CD4-positive, alpha-beta memory T cell (primary cell): ENCODE results near the gene FGF19. TPM values are rescaled to one million over a fixed set of nuclear protein-coding genes. Genes with fewer than 3 reads are reported as not detected.

Experiments used
- CTCF ChIA-PET: fragments of 350-600 bp; sonication (Branson Sonifier 250); formaldehyde crosslinking; loops from one replicate; lab custom pipeline; 2021; ENCODE audit warnings: inconsistent platforms; ENCODE audit not compliant: partially characterized antibody; lab: Charles Lee
- POLR2A ChIA-PET: fragments of 350-600 bp; sonication (Branson Sonifier 250); formaldehyde crosslinking; loops from one replicate; lab custom pipeline; 2021; ENCODE audit not compliant: partially characterized antibody; lab: Charles Lee
- DNase-seq, 5 donors: peaks; one replicate each; pipeline versions ENCODE4 v3.0.0 to v3.0.0-alpha.2; 2020 to 2022; ENCODE audit warnings: mixed read lengths in 1 of 5
- H3K27ac ChIP-seq: one replicate; pipeline ENCODE4 v1.7.0; 2013; ENCODE audit warnings: low read depth, low read length
- H3K27me3 ChIP-seq: 2 replicates; pipeline ENCODE4 v1.7.0; 2013; ENCODE audit warnings: mild to moderate bottlenecking, low read length, moderate library complexity; ENCODE audit not compliant: insufficient read depth
- H3K36me3 ChIP-seq: 2 replicates; pipeline ENCODE4 v1.7.0; 2013; ENCODE audit warnings: mild to moderate bottlenecking, low read length, moderate library complexity; ENCODE audit not compliant: insufficient read depth
- H3K4me1 ChIP-seq: 2 replicates; pipeline ENCODE4 v1.7.0; 2013; ENCODE audit warnings: mild to moderate bottlenecking, low read length, moderate library complexity; ENCODE audit not compliant: insufficient read depth
- H3K4me3 ChIP-seq, 2 donors: one replicate each; pipeline ENCODE4 v1.7.0; 2013; ENCODE audit warnings: low read length in 2 of 2, mild to moderate bottlenecking in 1 of 2
- H3K9me3 ChIP-seq, 2 donors: one replicate each; pipeline ENCODE4 v1.7.0; 2013; ENCODE audit warnings: low read length in 2 of 2, control low read depth in 1 of 2; ENCODE audit not compliant: control insufficient read depth in 1 of 2
- H3K27ac Mint-ChIP-seq, 7 donors: one replicate each; pipeline ENCODE4 v1.8.0; 2020 to 2021; ENCODE audit warnings: mixed read lengths in 7 of 7, mild to moderate bottlenecking in 6 of 7, inconsistent platforms in 3 of 7, moderate library complexity in 3 of 7
- H3K27me3 Mint-ChIP-seq, 2 donors: one replicate each; pipeline ENCODE4 v1.8.0; 2020 to 2021; ENCODE audit warnings: mixed read lengths in 2 of 2
- H3K36me3 Mint-ChIP-seq, 2 donors: one replicate each; pipeline ENCODE4 v1.8.0; 2020 to 2021; ENCODE audit warnings: mixed read lengths in 2 of 2, inconsistent platforms in 1 of 2, mild to moderate bottlenecking in 1 of 2
- H3K4me1 Mint-ChIP-seq, 4 donors: one replicate each; pipeline ENCODE4 v1.8.0; 2020 to 2021; ENCODE audit warnings: mixed read lengths in 4 of 4, mild to moderate bottlenecking in 1 of 4
- H3K4me3 Mint-ChIP-seq, 8 donors: one replicate each; pipeline ENCODE4 v1.8.0; 2020 to 2021; ENCODE audit warnings: mixed read lengths in 8 of 8, mild to moderate bottlenecking in 7 of 8, moderate library complexity in 6 of 8, inconsistent platforms in 3 of 8
- H3K9me3 Mint-ChIP-seq, 8 donors: one replicate each; pipeline ENCODE4 v1.8.0; 2020 to 2021; ENCODE audit warnings: mixed read lengths in 8 of 8, mild to moderate bottlenecking in 5 of 8, inconsistent platforms in 3 of 8, moderate library complexity in 1 of 8
- intact Hi-C: fragments of 100-400 bp; cut with micrococcal nuclease; formaldehyde crosslinking; loops from one replicate; pipeline ENCODE4 v1.15.1; 2023
- polyA plus RNA-seq, 2 donors: library from polyadenylated mRNA; unstranded; fragments of 300-500 nt; fragmentation: Illumina TruSeq; gene quantifications; one replicate each; pipeline ENCODE4 v1.2.3, GENCODE V29; 2021
- total RNA-seq, 2 experiments: library from RNA; stranded (reverse); gene quantifications; one replicate each; pipeline ENCODE4 v1.2.3, GENCODE V29; 2021

FGF19 gene
- total and polyA plus RNA-seq, 4 experiments from 2014 or later, result not detected

DNA sequence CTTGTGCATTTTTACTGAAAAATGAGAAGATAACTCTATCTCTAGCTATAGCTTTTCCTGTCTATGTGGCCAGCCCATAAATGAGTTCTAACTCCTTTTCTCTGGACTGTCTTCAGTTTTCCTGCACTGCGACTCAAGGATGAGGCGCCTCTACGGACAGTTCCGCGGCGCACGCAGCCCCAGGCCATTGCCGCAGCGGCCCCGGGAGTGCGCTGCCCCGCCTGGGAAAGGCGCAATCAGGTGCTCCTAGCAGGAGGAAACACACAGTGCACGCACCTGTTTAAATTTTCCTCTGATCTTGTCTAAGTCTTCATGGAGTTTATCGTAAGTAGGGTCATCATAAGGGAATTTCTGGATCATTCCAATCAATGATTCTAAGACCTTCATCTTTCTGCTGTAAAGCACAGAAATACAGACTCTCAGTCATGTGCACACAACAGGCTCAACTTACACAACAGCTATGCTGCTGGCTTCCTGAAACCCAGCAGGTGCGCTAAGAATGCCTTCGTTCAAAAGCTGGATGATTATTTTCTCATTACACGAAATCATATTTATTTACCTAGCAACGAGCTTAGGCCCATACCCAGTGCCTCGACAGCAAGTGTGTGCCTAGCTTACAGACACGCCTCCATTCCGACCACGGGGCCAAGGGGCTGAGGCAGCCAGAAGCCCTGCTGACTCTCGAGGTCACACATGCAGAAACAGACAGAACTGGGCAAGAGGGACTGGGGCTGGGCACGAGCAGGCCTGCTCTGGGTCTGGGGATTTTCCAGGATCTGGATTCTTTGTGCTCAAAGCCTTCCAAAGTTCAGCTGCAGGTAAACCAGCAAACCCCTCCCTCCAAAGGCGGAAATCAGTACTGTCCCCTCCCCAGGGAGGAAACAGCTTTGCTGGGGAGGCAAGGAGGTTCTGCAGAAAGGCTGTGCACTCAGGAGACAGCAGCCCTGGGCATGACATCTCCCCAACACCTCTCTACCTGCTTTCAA lies 35.9 kb downstream of the FGF19 start:
- Mint-ChIP-seq H3K27me3 (no peaks in the 10 kb centered on the region), H3K27ac (no peak overlapping the region), H3K36me3 (peaks cover 33 to 62% of the 10 kb centered on the region in 2 donors), H3K4me1 (peaks cover 8 to 22% (median 15%) of the 10 kb centered on the region in 4 donors), H3K9me3 (no peaks in the 10 kb centered on the region), H3K4me3 (no peak overlapping the region)
- no peaks in the 10 kb centered on the region for H3K9me3 ChIP-seq
- CTCF ChIA-PET, result interaction anchor here (4.0 kb wide), 1 partner anchor 25 kb away, joined by 10 read pairs; no protein-coding TSS in a partner anchor
- peaks cover 38% of the 10 kb centered on the region for H3K36me3 ChIP-seq
- no peak overlapping the region for H3K27ac ChIP-seq
- H3K4me1 ChIP-seq, result peaks cover 18% of the 10 kb centered on the region
- H3K27me3 ChIP-seq, result no peaks in the 10 kb centered on the region
- DNase-seq, result no peak
- no peak overlapping the region for H3K4me3 ChIP-seq
- intact Hi-C loops, result no loop called here
- POLR2A ChIA-PET, result no interaction called here

DNA sequence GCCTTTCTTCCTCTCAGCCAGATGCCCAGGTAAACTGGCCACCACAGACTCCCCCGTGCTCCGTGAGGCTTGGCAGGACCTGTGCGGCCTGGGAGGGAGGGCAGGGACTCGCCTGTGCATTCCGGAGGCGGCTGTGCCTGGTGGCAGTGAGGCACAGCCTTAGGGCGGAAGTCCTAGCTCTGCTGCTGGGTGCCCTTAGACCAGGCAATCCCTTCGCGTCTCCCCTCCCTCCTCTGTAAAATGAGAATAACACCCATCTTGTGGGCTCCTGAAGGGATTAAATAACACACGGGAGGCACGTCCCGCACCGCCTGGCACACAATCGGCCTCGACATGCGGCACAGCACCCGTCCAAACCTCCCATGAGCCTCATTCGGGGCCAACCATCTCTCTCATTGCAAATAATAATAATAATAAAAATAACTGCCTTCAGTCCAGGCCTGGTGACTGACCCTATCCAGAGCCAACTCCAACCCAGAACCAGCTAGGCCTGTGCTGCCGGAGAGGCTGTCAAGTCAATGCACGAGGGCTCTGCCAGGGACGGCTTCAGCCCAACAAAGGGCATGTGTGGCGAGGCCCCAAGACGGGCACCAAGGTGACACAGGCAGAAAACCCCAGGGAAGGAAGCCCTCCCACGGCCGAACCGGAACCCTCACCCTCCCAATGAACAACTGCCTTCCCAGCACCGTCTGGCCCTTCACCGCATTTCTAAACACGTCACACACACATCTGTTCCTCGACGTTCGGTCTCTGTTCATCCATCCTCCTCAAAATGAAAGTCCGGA lies 36.9 kb downstream of the FGF19 start:
- no peak for DNase-seq
- H3K27me3 Mint-ChIP-seq, result no peaks in the 10 kb centered on the region
- Histone ChIP-seq H3K27me3 (no peaks in the 10 kb centered on the region), H3K9me3 (no peaks in the 10 kb centered on the region), H3K4me1 (peaks cover 9% of the 10 kb centered on the region), H3K36me3 (peaks cover 38% of the 10 kb centered on the region), H3K4me3 (no peak overlapping the region), H3K27ac (no peak overlapping the region)
- H3K4me1 Mint-ChIP-seq, result peaks cover 5 to 15% (median 8%) of the 10 kb centered on the region in 4 donors
- ChIA-PET POLR2A (no interaction called here), CTCF (no interaction called here)
- intact Hi-C loops, result no loop called here
- peaks cover 33 to 56% of the 10 kb centered on the region in 2 donors for H3K36me3 Mint-ChIP-seq
- H3K27ac Mint-ChIP-seq, result no peak overlapping the region
- no peaks in the 10 kb centered on the region for H3K9me3 Mint-ChIP-seq
- H3K4me3 Mint-ChIP-seq, result no peak overlapping the region

GRCh38 chr11:69666261-69666660 lies 37.6 kb downstream of the FGF19 start:
- H3K27ac ChIP-seq, result no peak overlapping the region
- ChIA-PET CTCF (no interaction called here), POLR2A (no interaction called here)
- no peak overlapping the region for H3K4me3 ChIP-seq
- no peak for DNase-seq
- intact Hi-C loops, result no loop called here
- no peaks in the 10 kb centered on the region for H3K27me3 ChIP-seq
- peaks cover 35% of the 10 kb centered on the region for H3K36me3 ChIP-seq
- H3K9me3 ChIP-seq, result no peaks in the 10 kb centered on the region
- peaks cover 2 to 14% (median 6%) of the 10 kb centered on the region in 4 donors for H3K4me1 Mint-ChIP-seq
- no peak overlapping the region for H3K27ac Mint-ChIP-seq
- H3K9me3 Mint-ChIP-seq, result no peaks in the 10 kb centered on the region
- no peaks in the 10 kb centered on the region for H3K27me3 Mint-ChIP-seq
- no peak overlapping the region for H3K4me3 Mint-ChIP-seq
- peaks cover 27 to 54% of the 10 kb centered on the region in 2 donors for H3K36me3 Mint-ChIP-seq
- H3K4me1 ChIP-seq, result peaks cover 8% of the 10 kb centered on the region

DNA sequence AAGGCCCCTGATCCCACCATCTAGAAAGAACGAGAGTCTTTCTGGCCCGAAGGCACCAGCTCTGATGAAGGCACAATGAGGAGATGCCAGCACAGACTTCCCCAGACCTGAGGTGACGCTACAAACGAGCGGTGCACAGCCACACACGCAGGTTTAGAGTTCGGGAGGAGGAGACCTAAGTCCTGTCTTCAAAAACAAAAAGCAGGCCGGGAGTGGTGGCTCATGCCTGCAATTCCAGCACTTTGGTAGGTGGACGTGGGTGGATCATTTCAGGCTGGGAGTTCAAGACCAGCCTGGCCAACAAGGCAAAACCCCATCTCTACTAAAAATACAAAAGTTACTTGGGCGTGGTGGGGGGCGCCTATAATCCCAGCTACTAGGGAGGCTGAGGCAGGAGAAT lies 38.2 kb downstream of the FGF19 start:
- no peaks in the 10 kb centered on the region for H3K27me3 Mint-ChIP-seq

GRCh38 chr11:69664901-69665300 lies 38.9 kb downstream of the FGF19 start:
- CTCF ChIA-PET, result interaction anchor here (0.6 kb wide), 1 partner anchor 378 kb away, joined by 3 read pairs; no protein-coding TSS in a partner anchor
- H3K36me3 Mint-ChIP-seq, result peaks cover 26 to 48% of the 10 kb centered on the region in 2 donors
- Histone ChIP-seq H3K27me3 (no peaks in the 10 kb centered on the region), H3K4me1 (peaks cover under 1% of the 10 kb centered on the region), H3K9me3 (no peaks in the 10 kb centered on the region), H3K4me3 (no peak overlapping the region), H3K36me3 (peaks cover 26% of the 10 kb centered on the region), H3K27ac (no peak overlapping the region)
- no peaks in the 10 kb centered on the region for H3K9me3 Mint-ChIP-seq
- no peaks in the 10 kb centered on the region for H3K27me3 Mint-ChIP-seq
- POLR2A ChIA-PET, result no interaction called here
- H3K4me3 Mint-ChIP-seq, result no peak overlapping the region
- H3K4me1 Mint-ChIP-seq, result peaks cover 0 to 7% (median under 1%) of the 10 kb centered on the region in 4 donors
- no peak for DNase-seq
- intact Hi-C loops, result no loop called here
- no peak overlapping the region for H3K27ac Mint-ChIP-seq

More for the DNA sequence above, 38.2 kb downstream of the FGF19 start:
- H3K4me3 Mint-ChIP-seq, result no peak overlapping the region
- H3K36me3 Mint-ChIP-seq, result peaks cover 26 to 53% of the 10 kb centered on the region in 2 donors
- no peak overlapping the region for H3K4me3 ChIP-seq
- ChIA-PET POLR2A (no interaction called here), CTCF (interaction anchor here (0.6 kb wide), 1 partner anchor 378 kb away, joined by 3 read pairs; no protein-coding TSS in a partner anchor)
- peaks cover 2 to 14% (median 5%) of the 10 kb centered on the region in 4 donors for H3K4me1 Mint-ChIP-seq
- H3K9me3 Mint-ChIP-seq, result no peaks in the 10 kb centered on the region
- no peaks in the 10 kb centered on the region for H3K9me3 ChIP-seq
- no peak for DNase-seq
- intact Hi-C loops, result no loop called here
- no peak overlapping the region for H3K27ac ChIP-seq
- H3K4me1 ChIP-seq, result peaks cover 8% of the 10 kb centered on the region
- H3K27me3 ChIP-seq, result no peaks in the 10 kb centered on the region
- H3K36me3 ChIP-seq, result peaks cover 33% of the 10 kb centered on the region
- no peak overlapping the region for H3K27ac Mint-ChIP-seq

DNA sequence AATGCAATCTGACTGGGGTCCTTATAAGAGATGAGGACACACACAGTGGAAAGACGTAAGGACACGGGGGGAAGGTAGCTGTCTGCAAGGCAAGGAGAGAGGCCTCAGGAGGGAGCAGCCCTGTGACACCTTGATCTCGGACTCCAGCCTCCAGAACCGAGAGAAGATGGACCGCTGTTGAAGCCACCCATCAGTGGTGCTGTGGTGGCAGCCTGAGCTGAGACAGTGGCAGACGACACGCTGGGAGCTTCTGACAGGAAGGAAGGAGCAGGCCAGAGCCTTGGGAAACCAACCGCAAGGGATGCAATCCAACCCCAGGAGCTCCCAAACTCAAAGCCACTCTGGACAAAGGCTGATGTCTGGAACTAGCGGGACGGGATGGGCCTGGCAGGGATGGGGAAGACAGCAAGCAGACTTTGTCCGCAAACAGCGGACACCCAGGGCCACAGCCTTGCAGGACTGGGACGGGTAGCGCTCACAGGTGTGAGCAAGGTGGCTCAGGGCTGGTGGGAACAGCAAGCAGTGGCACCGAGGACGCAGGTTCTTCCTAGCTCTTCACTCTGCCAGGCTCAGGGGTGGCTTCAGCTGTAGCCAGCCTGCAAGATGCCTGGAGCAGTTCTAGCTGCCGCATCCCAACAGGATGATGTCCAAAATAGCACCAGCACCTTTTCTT lies 39.6 kb downstream of the FGF19 start:
- Mint-ChIP-seq H3K4me3 (no peak overlapping the region), H3K27me3 (no peaks in the 10 kb centered on the region), H3K9me3 (no peaks in the 10 kb centered on the region), H3K27ac (peak overlapping the region in 1 of 7 donors; percentile 53), H3K4me1 (peaks cover 0 to 3% (median 1%) of the 10 kb centered on the region in 4 donors), H3K36me3 (peaks cover 26 to 46% of the 10 kb centered on the region in 2 donors)
- DNase-seq, result no peak
- Histone ChIP-seq H3K4me1 (no peaks in the 10 kb centered on the region), H3K4me3 (no peak overlapping the region), H3K27ac (no peak overlapping the region), H3K36me3 (peaks cover 19% of the 10 kb centered on the region), H3K9me3 (no peaks in the 10 kb centered on the region), H3K27me3 (no peaks in the 10 kb centered on the region)
- ChIA-PET CTCF (no interaction called here), POLR2A (no interaction called here)
- intact Hi-C loops, result no loop called here
